Measurements from ENCODE around the gene SEC22C.
"Not testable (repeated sequence)": the region's sequence is repeated elsewhere in the genome, so short reads cannot be mapped to it uniquely, and the experiment has no call there.

SEC22C gene

DNA sequence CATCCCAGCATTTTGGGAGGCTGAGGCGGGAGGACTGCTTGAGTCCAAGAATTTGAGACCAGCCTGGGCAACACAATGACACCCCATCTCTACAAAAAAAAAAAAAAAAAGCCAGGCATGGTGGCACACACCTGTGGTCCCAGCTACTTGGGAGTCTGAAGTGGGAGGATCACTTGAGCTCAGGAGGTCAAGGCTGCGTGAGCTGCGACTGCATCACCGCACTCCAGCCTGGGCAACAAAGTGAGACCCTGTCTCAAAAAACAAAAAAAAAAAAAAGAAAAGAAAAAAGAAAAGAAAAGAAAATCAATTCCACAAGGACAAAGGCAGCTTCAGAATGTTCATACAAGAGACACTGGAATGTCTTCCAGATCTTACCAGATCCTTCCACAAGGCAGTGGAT lies 2.4 kb downstream of the SEC22C start:
- not testable (repeated sequence) for DNase-seq

DNA sequence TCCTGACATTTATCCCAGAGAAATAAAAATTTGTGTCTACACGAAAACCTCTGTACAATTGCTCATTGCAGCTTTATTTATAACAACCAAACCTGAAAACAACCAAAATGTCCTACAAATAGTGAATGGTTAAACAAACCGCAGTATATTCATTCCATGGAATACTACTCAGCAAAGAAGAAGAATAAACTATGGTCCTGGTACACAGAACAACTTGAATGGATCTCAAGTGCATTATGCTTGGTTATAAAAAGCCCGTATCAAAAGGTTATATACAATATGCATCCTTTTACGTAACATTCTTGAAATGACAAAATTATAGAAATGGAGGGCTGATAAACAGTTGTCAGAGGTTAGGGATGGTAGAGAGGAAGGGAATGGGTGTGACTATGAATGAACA lies 3.7 kb downstream of the SEC22C start:
- DNase-seq: no peak

GRCh38 chr3:42575137-42575741 lies 6.5 kb downstream of the SEC22C start:
- no peak for DNase-seq

DNA sequence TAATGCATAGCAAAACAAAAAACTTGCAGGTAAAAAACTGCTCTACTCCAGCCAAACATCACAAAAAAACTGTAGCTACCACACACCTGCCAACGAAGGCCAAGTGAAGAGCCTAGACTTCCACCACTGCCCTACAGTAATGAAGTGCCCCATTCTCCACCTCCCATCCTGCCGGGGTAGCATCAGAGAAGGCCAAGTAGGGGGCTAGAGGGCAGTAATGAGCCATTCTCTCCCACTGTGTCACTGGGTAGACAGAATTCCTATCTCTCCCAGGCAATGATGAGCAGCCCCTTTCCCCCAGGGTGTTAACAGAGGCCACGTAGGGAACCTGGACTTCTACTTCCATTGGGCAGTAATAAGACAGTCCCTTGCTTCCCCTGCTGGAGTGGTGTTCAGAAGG lies 9.5 kb downstream of the SEC22C start:
- DNase-seq: peak; percentile 14 to 19

- no peak for DNase-seq
These were observed 12.1 kb downstream of the SEC22C start for GRCh38 chr3:42569593-42570142.

DNA sequence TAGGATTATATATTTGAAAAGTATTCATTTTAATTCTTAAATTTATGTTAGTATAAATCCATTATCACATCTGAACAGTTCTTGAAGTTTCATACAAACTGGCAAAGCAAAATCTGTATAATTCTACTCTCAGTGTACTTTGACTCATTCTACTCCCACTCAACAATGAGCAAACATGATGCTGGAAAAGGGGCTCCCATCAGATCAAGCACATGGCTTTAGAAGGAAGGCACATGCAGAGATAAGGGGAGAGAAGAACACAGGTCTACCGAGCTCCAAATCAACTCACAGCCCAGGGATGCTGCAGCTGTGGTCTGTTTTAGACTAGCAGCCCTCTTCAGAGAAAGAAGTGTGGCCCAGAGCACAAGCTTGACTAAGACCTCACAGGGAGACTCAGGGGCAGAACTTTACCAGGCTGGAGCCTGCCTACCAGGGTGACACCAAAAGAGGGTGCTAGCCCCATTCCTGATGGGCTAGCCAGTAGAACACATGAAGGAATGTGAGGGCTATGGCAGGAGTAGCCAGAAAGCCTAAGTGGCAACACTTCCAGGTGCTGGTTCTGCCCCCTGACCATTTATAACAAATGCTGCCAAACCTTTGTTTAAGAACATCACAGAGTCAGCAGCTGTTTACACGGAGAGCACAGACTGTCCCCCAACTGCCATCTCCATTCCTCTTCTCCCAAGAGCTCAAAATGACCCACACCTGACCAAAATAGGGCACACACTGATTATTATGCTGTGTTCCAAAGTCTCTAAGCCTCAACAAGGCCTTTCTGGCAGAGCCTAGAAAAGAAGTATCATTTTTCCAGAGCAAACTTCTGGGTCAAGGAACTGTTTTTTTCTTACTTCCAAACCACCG lies 19.5 kb downstream of the SEC22C start:
- DNase-seq: no peak

DNA sequence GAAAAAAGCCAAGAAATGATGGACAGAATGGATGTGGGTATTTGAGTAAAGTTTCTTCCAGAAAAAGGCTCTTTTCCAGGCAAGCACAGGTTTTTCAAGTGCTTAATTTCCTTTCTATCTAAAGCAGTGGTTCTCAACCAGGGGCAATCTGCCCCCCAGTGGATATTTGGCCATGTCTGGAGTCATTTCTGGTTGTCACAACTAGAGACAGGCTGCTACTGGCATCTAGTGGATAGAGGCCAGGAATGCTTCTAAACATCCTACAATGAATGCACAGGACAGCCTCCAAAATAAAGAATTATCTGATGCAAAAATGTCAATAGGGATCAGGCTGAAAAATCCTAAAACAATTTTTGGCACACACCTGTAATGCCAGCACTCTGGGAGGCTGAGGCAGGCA lies 23.9 kb downstream of the SEC22C start:
- no peak for DNase-seq

DNA sequence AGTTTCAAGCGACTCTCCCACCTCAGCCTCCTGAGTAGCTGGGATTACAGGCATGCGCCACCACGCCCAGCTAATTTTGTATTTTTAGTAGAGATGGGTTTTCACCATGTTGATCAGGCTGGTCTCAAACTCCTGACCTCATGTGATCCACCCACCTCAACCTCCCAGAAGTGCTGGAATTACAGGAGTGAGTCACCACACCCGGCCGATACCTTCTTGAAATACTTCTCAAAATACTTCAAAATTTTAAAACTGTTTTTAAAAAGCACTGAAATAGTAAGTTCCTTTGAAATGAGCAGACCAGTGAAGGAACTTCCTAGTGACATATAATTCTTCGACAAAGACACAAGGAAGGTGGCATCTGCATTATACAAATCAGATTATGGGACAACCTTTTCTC lies 24.9 kb downstream of the SEC22C start:
- DNase-seq: not testable (repeated sequence)

- DNase-seq: peak in 1 of 2 experiments; percentile 10
These were observed 25.6 kb downstream of the SEC22C start for GRCh38 chr3:42556089-42556632.

GRCh38 chr3:42552830-42553229 lies 28.9 kb downstream of the SEC22C start:
- DNase-seq: no peak

DNA sequence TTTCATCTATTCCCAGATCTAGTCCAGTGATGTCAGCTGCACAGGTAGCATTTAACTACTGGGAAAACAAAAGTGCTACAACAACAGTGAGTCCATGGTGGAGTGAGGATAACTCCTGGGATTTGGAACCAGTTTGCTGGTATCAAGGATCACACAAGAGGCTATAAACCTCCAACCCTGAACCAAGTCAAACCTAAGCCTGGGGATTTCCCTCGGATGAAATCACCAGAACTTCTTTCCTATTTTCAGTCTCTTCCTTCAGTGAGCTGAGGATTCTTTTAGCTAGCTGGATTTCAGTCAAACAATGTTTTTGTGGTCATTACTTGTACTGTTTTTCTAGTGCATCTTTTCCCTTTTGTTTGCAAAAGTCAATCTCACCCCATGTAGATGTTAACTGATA lies 31.5 kb downstream of the SEC22C start:
- no peak for DNase-seq

DNA sequence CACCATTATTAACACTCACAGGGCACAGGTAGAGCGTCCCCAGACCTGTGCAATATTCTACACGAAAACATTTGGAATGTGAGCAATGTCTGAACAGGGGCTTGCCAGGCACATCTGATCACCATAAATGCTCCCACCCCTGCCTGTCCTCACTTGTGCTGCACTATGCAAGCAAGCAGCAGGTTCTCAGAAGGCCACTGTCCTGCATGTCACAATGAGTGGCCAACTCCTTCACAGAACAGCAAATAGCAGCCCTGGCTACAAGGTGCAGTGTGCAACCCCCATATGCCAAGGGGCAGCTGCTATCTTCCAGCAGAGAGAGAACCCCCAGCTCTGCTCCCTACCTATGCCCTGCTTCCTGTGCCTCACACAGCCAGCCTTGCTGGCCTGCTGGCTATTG lies 32.6 kb downstream of the SEC22C start:
- no peak for DNase-seq

DNA sequence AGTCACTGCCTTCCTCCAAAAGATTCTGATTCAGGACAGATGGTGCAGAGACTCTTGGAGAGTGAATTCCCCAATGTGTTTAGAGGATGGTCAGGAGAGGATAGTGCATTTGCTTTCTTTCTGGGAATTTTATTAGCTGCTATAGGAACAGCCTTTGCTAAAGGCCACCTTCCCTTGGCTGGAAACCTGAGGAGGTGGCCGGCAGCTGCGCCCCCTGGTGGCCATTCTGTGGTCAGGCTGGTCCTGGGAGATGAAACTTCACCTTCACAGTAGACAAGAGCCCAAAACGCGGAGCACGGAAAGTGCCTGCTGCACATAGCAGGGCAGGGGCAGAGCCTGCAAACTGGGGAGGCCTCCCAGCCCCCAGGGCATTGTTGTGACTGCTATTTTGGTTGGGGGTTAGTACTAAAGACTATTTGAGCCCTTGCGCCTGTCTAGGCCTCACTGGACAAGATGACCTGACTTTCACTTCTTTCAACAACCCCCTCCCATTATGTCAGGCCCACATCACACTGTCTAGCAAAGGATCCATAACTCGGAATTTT lies 34.3 kb downstream of the SEC22C start:
- DNase-seq: peak; percentile 48 to 67

- DNase-seq: no peak
These were observed 35.0 kb downstream of the SEC22C start for GRCh38 chr3:42546691-42547213.

DNA sequence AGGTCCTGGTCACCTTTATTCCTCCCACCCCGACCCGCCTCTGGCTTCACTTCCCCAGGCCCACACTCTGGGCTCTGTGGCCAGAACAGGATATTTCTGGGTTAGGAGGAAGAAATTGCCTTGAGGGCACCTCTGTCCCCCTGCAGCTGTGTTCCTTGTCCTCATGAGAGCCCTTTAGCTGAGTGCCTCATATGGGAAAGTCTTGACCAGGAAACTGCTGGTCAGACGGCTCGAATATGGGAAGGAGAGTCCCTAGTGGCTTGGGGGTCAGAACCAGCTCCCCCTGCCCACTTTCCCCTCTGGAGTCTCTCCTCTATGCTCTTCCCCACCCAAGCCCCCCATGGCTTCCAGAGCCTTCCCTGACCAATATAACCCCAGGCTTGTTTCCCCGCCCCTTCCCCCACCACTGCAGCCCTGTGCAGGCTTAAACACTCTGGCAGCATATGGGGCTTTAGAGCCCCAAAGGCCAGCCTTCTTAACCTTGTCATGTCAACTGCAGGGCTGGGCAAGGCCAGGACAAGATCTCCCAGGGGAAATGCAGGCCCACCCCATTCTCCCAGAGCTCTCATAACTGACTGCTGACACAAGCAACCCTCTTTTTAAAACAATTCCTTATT lies 36.4 kb downstream of the SEC22C start:
- no peak for DNase-seq

GRCh38 chr3:42544492-42545283 lies 37.1 kb downstream of the SEC22C start:
- no peak for DNase-seq

- DNase-seq: no peak
These were observed 40.7 kb downstream of the SEC22C start for GRCh38 chr3:42541079-42541478.

GRCh38 chr3:42539871-42540714 lies 41.7 kb downstream of the SEC22C start:
- peak; percentile 25 to 52 for DNase-seq

GRCh38 chr3:42537350-42537749 lies 44.4 kb downstream of the SEC22C start:
- DNase-seq: no peak

- peak; percentile 26 to 27 for DNase-seq
These were observed 45.6 kb downstream of the SEC22C start for GRCh38 chr3:42535981-42536784.

Data from stimulated activated CD4-positive, alpha-beta T cell treated with anti-CD3 and anti-CD28 coated beads, Interleukin-4, amount 100 ng/mL, for 4 hours (primary cell).